HG03139 (cell line): ENCODE measurements around the gene PAAF1.

ENCODE experiments used
- ATAC-seq: cut with Tn5 transposase; IDR thresholded peaks from one replicate; pipeline ENCODE4 v1.9.1; 2021; ENCODE audit not compliant: unreplicated experiment

PAAF1 gene

DNA sequence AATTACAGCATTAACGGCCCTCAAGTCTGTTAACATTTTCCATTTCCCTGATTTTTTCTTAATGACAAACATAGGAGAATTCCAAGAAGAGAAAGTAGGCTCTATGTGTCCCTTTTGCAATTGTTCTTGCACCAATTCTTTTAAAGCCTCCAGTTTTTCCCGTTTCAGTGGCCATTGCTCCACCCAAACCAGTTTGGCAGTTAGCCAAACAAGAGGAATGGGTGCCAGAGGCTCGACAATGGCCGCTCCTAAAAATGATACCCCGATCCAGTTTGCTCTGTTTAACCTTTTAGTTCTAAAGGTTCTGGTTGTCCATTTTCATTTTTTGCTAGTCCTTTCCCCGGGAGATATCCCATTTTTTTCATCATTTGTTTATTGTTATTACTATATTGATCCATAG, 67.3 kb downstream of the PAAF1 start:
- no peak for ATAC-seq

DNA sequence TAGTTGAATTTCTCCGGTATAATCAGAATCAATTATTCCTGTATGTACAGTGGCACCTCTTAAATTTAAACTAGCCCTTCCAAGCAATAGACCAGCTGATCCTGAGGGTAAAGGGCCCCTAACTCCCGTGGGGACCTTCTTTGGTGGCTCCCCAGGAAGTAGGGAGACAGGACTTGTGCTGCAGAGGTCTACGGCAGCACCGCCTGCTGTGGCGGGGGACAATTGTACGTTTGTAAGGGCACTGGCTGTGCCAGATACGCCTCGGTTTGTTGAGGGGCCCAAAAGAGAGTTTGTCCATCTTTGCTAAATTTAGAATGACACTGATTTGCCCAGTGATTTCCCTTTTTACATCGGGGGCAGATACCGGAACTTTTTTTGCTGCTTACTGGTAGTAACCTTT, 68.1 kb downstream of the PAAF1 start:
- ATAC-seq: no peak

GRCh38 chr11:73945396-73945795, 68.6 kb downstream of the PAAF1 start:
- no peak for ATAC-seq

- ATAC-seq: no peak
These were observed 70.1 kb downstream of the PAAF1 start for GRCh38 chr11:73946798-73947458.

GRCh38 chr11:73949246-73949645, 72.4 kb downstream of the PAAF1 start:
- no peak for ATAC-seq

DNA sequence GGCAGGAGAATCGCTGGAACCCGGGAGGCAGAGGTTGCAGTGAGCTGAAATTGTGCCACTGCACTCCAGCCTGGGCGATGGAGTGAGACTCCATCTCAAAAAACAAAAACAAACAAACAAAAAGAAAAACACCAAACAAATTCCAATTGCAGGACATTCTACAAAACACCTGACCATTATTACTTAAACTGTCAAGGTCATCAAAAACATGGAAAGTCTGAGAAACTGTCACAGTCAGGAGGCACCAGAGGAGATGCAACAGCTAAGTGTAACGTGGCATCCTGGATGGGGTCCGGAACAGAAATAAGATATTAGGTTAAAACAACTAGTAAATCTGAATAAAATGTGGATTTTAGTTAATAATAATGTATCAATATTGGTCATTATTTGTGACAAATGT, 73.1 kb downstream of the PAAF1 start:
- no peak for ATAC-seq

DNA sequence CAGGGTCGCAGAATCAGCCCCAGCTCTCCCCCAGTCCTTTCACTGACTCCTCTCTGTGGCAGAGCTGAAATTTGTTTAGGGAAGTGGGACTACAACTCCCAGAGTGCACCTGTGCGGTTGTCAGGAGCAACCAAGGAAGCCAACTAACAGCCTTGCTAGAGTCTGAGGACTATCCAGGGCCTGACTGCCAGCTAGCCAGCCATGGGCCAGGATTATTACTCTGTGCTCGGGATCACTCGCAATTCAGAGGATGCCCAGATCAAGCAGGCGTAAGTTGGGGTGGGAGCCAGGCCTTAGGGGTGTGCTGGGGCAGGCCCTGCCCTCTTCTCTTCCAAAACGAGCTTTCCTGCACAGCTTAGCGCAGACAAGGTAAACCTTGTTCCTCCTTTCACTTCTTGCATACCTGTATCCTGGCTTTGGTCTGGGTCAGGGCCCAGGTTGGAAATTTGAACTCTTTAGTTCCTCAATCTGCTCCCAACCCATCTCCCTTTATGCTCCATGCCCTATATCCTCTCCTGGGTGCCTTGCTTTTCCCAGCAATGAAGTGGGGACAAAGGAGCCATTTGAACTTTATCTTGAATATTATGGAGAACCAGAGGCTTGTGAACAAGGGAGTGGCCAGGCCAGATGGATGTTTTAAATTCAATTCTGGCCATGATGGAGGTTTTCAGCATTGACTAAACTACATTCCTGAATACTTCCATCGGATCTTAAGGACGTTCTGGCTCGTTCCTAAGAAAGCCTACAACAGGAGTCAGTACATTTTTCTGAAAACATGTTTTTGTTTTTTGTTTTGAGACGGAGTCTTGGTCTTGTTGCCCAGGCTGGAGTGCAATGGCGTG, 74.3 kb downstream of the PAAF1 start, which contains the start of gene DNAJB13:
Gene DNAJB13, plus strand, starts transcription at position 158 of the 842 bp plus-strand sequence. Its CDS starts 44 bp downstream, at position 202.
- ATAC-seq: no peak

DNA sequence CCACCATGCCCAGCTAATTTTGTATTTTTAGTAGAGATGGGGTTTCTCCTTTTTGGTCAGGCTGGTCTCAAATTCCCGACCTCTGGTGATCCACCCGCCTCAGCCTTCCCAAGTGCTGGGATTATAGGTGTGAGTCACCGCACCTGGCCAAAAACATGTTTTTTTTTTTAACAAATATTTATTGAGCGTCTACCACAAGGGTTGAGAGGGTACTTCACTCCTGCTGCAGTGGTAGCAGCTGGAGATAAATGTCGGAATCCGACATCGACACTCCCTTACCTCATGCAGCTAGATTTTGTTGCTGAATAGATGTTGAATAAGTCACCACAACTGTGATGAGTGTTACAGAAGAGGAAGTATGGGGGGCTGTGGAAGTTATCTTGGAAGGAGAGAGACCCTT, 75.0 kb downstream of the PAAF1 start:
- ATAC-seq: no peak

GRCh38 chr11:73956876-73957653, 80.3 kb downstream of the PAAF1 start:
- ATAC-seq: no peak

DNA sequence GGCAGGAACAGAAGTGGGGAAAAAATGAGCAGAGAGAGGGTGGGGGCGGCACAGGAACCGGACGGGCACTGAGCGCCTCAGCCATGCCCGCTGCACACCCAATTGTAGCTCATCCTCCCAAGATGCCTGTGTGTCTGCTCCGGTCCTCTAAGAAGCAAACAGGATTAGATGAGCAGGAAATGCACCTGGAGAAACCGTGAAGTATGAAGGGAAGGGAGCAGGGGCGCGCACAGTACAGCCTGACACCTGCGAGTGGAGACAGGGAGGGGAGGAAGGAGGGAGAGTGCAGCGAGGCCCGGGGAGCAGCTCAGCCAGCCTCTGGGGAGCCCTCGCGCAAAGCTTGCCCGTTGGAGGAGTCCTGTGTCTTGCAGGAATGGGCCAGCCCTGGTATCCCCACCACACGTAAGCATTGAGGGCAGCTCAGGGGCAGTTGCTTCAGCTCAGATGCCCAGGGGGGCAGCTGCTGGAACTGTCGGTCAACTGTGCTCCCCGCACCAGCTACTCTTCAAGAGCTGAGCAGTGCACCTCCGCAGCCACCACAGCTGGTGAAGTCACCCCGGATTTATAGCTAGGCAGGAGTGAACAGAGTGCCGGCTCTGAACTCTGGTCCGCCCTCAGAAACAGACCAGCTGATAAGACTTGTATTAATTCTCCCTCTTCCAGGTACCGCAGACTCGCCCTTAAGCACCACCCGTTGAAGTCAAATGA, 81.0 kb downstream of the PAAF1 start:
- ATAC-seq: no peak

GRCh38 chr11:73958521-73959141, 81.8 kb downstream of the PAAF1 start:
- ATAC-seq: no peak

- no peak for ATAC-seq
These were observed 84.5 kb downstream of the PAAF1 start for GRCh38 chr11:73961321-73961720.

- no peak for ATAC-seq
These were observed 85.4 kb downstream of the PAAF1 start for GRCh38 chr11:73962101-73962705.

GRCh38 chr11:73963861-73964260, 87.1 kb downstream of the PAAF1 start:
- ATAC-seq: no peak

DNA sequence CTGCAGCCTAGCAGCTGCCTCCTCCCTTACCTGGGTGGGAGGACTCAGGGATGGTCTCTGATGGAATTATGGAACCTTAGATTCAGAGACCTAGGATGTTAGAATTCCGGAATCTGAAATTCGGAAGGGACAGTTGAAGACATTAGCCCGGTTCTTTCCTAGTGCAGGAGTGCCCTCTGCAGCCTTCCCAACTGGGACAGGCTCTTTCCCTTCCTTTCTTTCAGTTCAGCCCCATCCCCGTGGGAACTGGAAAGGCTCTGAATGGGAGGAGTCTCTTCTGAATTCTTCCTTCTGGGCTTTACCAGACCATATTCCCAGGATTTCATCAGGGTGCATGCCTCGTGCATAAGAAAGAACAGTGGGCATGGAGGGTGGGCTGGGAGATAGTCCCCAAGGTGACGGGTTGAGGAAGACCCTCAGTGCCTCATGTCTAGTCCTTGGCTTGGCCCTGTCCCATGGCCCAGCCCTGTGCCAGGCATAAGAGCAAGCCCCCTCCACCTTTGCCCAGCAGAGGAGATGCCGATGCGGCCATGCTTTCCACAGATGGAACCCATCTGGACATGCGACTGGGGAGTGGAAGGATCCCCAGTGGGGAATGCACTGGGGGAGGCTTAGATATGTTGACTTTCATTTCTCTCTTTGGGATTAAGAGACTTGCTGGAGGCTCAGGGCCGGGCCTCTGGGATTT, 88.4 kb downstream of the PAAF1 start:
- no peak for ATAC-seq

DNA sequence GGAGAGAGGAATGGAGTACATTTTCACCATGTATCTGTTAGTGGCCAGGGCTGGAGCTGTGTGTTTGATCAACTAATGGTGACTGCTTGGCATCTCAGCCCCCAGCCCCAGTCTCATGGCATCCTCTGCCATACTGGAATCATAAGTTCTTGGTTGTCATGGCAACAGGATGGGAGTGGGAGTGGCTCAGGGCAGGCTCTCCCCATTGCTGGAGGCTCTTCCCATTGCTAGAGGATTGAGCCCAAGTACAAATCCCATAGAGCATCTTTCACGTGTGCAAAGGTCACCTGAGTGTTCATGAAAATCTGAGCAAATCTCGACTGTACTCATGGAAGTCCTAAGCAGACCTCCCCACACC, 88.9 kb downstream of the PAAF1 start:
- no peak for ATAC-seq

DNA sequence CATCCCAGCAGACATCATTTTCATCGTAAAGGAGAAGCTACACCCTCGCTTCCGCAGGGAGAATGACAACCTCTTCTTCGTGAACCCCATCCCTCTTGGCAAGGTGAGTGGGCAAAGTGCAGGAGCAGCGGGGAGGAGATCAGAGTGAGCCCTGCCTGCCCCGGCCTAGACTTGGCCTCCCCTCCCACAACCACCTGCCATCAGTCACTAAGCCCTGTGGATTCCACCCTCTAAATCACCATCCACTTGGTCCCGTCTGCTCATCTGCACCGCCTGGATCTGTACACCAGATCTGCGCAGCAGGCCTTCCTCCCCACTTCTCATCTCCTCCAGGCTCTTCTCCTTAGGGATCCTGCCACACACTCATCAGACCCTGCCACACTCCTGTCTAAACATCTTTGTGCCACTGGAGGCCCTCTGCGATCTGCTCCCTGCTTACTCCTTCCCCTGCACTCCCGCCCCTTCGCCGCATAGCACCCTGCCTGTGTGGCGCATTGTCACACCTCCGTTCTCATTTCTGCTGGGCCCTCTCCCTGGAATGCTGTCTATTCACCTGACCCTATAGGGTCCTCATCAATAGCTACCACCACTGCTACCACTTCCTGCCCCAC, 91.7 kb downstream of the PAAF1 start:
- no peak for ATAC-seq

GRCh38 chr11:73969091-73969490, 92.3 kb downstream of the PAAF1 start:
- no peak for ATAC-seq
